Measurements from ENCODE around the gene EXOC3L4.

DNA sequence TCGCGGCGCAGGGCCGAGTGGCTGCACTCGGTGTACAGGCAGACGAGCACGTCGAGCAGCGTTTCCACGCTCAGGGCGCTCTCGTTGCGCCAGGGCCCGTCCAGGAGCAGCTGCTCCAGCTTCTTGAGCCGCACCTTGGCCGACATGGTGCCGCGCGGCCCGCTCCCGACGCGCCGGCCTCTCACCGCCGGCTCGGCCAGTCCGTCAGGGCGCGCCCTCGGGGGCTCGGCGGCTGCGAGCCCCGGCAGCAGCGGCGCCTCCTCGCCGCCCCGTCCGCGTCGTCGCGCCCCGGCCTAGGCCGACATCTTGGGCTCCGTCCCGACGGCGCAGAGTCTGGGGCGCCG, 37.5 kb upstream of the EXOC3L4 start:
- no peak for TF ChIP-seq EZH2 (IDR thresholded peaks at IDR 0.05; ENCODE audit: borderline replicate concordance, low read depth, low read length, severe bottlenecking)
- no peak for TF ChIP-seq CTCF (IDR thresholded peaks at IDR 0.05; ENCODE audit: extremely low read depth in 1 of 2, insufficient read depth in 1 of 2, low read depth in 1 of 2, low read length in 2 of 2)
- TF ChIP-seq MAX (IDR thresholded peaks at IDR 0.05; ENCODE audit: insufficient read depth, insufficient read length): no peak
- TF ChIP-seq MYC (IDR thresholded peaks at IDR 0.05; ENCODE audit: low read depth, low read length): no peak
- no peak for TF ChIP-seq POLR2AphosphoS5 (IDR thresholded peaks at IDR 0.05; ENCODE audit: insufficient read depth, low read depth, low read length)
